H9 (cell line): ENCODE measurements around the gene SHC4. TPM values are rescaled to one million over a fixed set of nuclear protein-coding genes. Genes with fewer than 3 reads are reported as not detected.

Experiments
- DNase-seq: peaks from one replicate; pipeline ENCODE4 v3.0.0-alpha.2; 2017
- H2AFZ ChIP-seq: one replicate; pipeline ENCODE4 v1.6.1; 2013; ENCODE audit warnings: mild to moderate bottlenecking, low read length, control low read depth, moderate library complexity
- H2AK5ac ChIP-seq: 2 replicates; pipeline ENCODE4 v1.6.1; 2013; ENCODE audit warnings: low read length, control low read depth, mixed read lengths; ENCODE audit not compliant: insufficient read length
- H2BK120ac ChIP-seq: one replicate; pipeline ENCODE4 v1.6.1; 2013; ENCODE audit warnings: low read depth, mild to moderate bottlenecking, low read length, control low read depth, inconsistent platforms; ENCODE audit not compliant: poor library complexity, severe bottlenecking
- H2BK12ac ChIP-seq: 2 replicates; pipeline ENCODE4 v1.6.1; 2013; ENCODE audit warnings: low read length, control low read depth, mixed read lengths, low read depth; ENCODE audit not compliant: insufficient read length
- H2BK15ac ChIP-seq: 2 replicates; pipeline ENCODE4 v1.6.1; 2013; ENCODE audit warnings: low read depth, low read length, control low read depth
- H2BK20ac ChIP-seq: one replicate; pipeline ENCODE4 v1.6.1; 2013; ENCODE audit warnings: low read depth, mild to moderate bottlenecking, low read length, control low read depth, inconsistent platforms; ENCODE audit not compliant: poor library complexity, severe bottlenecking
- H2BK5ac ChIP-seq: 2 replicates; pipeline ENCODE4 v1.6.1; 2013; ENCODE audit warnings: low read length, control low read depth, mixed read lengths; ENCODE audit not compliant: insufficient read length
- H3K14ac ChIP-seq: 2 replicates; pipeline ENCODE4 v1.6.1; 2013; ENCODE audit warnings: low read length, control low read depth; ENCODE audit not compliant: insufficient read depth
- H3K18ac ChIP-seq: 2 replicates; pipeline ENCODE4 v1.6.1; 2013; ENCODE audit warnings: low read depth, mild to moderate bottlenecking, mixed read lengths, low read length, control low read depth; ENCODE audit not compliant: insufficient read length
- H3K23ac ChIP-seq: 2 replicates; pipeline ENCODE4 v1.6.1; 2013; ENCODE audit warnings: low read length, control low read depth, mixed read lengths, low read depth; ENCODE audit not compliant: insufficient read length
- H3K23me2 ChIP-seq: 2 replicates; pipeline ENCODE4 v1.6.1; 2013; ENCODE audit warnings: low read depth, mild to moderate bottlenecking, mixed read lengths, low read length, control low read depth; ENCODE audit not compliant: insufficient read length, poor library complexity, severe bottlenecking
- H3K27ac ChIP-seq: 2 replicates; pipeline ENCODE4 v1.5.1; 2013; ENCODE audit warnings: low read length, control low read depth, mixed read lengths, low read depth; ENCODE audit not compliant: insufficient read length
- H3K27me3 ChIP-seq: 2 replicates; pipeline ENCODE4 v1.6.1; 2013; ENCODE audit warnings: low read length, control low read depth, inconsistent platforms; ENCODE audit not compliant: insufficient read depth
- H3K4ac ChIP-seq: 2 replicates; pipeline ENCODE4 v1.6.1; 2013; ENCODE audit warnings: low read depth, mild to moderate bottlenecking, control low read depth, inconsistent platforms, low read length, moderate library complexity
- H3K4me1 ChIP-seq: 2 replicates; pipeline ENCODE4 v1.6.1; 2013; ENCODE audit warnings: low read length, control low read depth, inconsistent platforms; ENCODE audit not compliant: insufficient read depth
- H3K4me2 ChIP-seq: 2 replicates; pipeline ENCODE4 v1.6.1; 2013; ENCODE audit warnings: low read length, control low read depth, mixed read lengths; ENCODE audit not compliant: insufficient read length, insufficient read depth
- H3K56ac ChIP-seq: 2 replicates; pipeline ENCODE4 v1.6.1; 2013; ENCODE audit warnings: low read depth, mild to moderate bottlenecking, mixed read lengths, low read length, control low read depth; ENCODE audit not compliant: insufficient read length
- H3K79me1 ChIP-seq: 2 replicates; pipeline ENCODE4 v1.6.1; 2013; ENCODE audit warnings: low read depth, mild to moderate bottlenecking, moderate library complexity, low read length, control low read depth, inconsistent platforms; ENCODE audit not compliant: insufficient read depth, poor library complexity, severe bottlenecking
- H3K79me2 ChIP-seq: 2 replicates; pipeline ENCODE4 v1.6.1; 2013; ENCODE audit warnings: low read length, control low read depth, inconsistent platforms; ENCODE audit not compliant: insufficient read depth
- H3K9ac ChIP-seq: 2 replicates; pipeline ENCODE4 v1.6.1; 2013; ENCODE audit warnings: low read length, control low read depth, mixed read lengths; ENCODE audit not compliant: insufficient read length; ENCODE audit errors: extremely low read depth
- H3K9me3 ChIP-seq: one replicate; pipeline ENCODE4 v1.6.1; 2013; ENCODE audit warnings: low read depth, low read length, inconsistent platforms; ENCODE audit not compliant: control insufficient read depth
- H3T11ph ChIP-seq: one replicate; pipeline ENCODE4 v1.6.1; 2013; ENCODE audit warnings: mild to moderate bottlenecking, low read length, control low read depth, inconsistent platforms
- H4K20me1 ChIP-seq: one replicate; pipeline ENCODE4 v1.6.1; 2013; ENCODE audit not compliant: control insufficient read depth, insufficient read length, insufficient read depth
- H4K5ac ChIP-seq: 2 replicates; pipeline ENCODE4 v1.6.1; 2013; ENCODE audit warnings: low read depth, mild to moderate bottlenecking, mixed read lengths, low read length, control low read depth; ENCODE audit not compliant: insufficient read length
- H4K8ac ChIP-seq: replicated peaks from 2 replicates; pipeline ENCODE4 v1.6.1; 2013; ENCODE audit warnings: low read length, control low read depth, mixed read lengths, low read depth; ENCODE audit not compliant: insufficient read length
- H4K91ac ChIP-seq: 2 replicates; pipeline ENCODE4 v1.6.1; 2013; ENCODE audit warnings: low read depth, mild to moderate bottlenecking, moderate library complexity, mixed read lengths, low read length, control low read depth; ENCODE audit not compliant: insufficient read length
- H3K27ac Mint-ChIP-seq, 3 experiments: 2 replicates in 2 of 3; 3 replicates in 1 of 3; pipeline ENCODE4 v1.8.0; 2020 to 2021; ENCODE audit warnings: mixed read lengths in 3 of 3, mild to moderate bottlenecking in 1 of 3, moderate library complexity in 1 of 3
- H3K27me3 Mint-ChIP-seq: 2 replicates; pipeline ENCODE4 v1.8.0; 2021; ENCODE audit warnings: low read depth, mild to moderate bottlenecking, moderate library complexity, mixed read lengths
- H3K36me3 Mint-ChIP-seq, 3 experiments: 2 replicates in 2 of 3; 3 replicates in 1 of 3; pipeline ENCODE4 v1.8.0; 2020 to 2021; ENCODE audit warnings: low read depth in 3 of 3, mixed read lengths in 3 of 3; ENCODE audit not compliant: insufficient read depth in 1 of 3
- H3K4me1 Mint-ChIP-seq, 2 experiments: 2 replicates each; pipeline ENCODE4 v1.8.0; 2020; ENCODE audit warnings: mixed read lengths in 2 of 2
- H3K4me3 Mint-ChIP-seq, 2 experiments: 2 replicates in 1 of 2; 3 replicates in 1 of 2; pipeline ENCODE4 v1.8.0; 2020 to 2021; ENCODE audit warnings: mild to moderate bottlenecking in 2 of 2, mixed read lengths in 2 of 2, moderate library complexity in 1 of 2
- H3K9me3 Mint-ChIP-seq, 2 experiments: 2 replicates in 1 of 2; 3 replicates in 1 of 2; pipeline ENCODE4 v1.8.0; 2020; ENCODE audit warnings: mild to moderate bottlenecking in 2 of 2, mixed read lengths in 2 of 2, moderate library complexity in 1 of 2
- WGBS: extraction: QIAGEN DNeasy Blood & Tissue Kit; methylation state at CpG from one replicate; pipeline ENCODE4 v1.1.7; 2013; ENCODE audit warnings: missing lambda C conversion rate, low lambda C conversion rate, mixed read lengths; ENCODE audit not compliant: insufficient read length; ENCODE audit errors: extremely low coverage; 5-methylcytosine and 5-hydroxymethylcytosine counted together
- total RNA-seq: library from RNA; stranded (reverse); gene quantifications from 2 replicates; pipeline ENCODE4 v1.2.1, GENCODE V29; 2021
- TF ChIP-seq, protein P1 (sequence below): fragments of 200-600 bp; sonication (generic); conservative IDR thresholded peaks from 3 replicates; pipeline ENCODE4 v1.8.0; 2021; ENCODE audit warnings: antibody characterized with exemption, mild to moderate bottlenecking

Gene SHC4
- total RNA-seq, 1 experiment from 2014 or later = 0.26 TPM

- H3K9me3 Mint-ChIP-seq = no peaks in the 10 kb centered on the region
- no peak overlapping the region for H3K14ac ChIP-seq
- H3K79me1 ChIP-seq = peaks cover 4% of the 10 kb centered on the region
- no peak overlapping the region for H3K56ac ChIP-seq
- no peak overlapping the region for H3K27ac ChIP-seq
- no peak overlapping the region for H2BK120ac ChIP-seq
- H2BK15ac ChIP-seq = no peak overlapping the region
- no peaks in the 10 kb centered on the region for H3K27me3 Mint-ChIP-seq
- H3K36me3 Mint-ChIP-seq = peaks cover 3 to 13% (median 7%) of the 10 kb centered on the region in 3 experiments; a peak in 6 of 7 replicates
- TF ChIP-seq, protein P1, sequence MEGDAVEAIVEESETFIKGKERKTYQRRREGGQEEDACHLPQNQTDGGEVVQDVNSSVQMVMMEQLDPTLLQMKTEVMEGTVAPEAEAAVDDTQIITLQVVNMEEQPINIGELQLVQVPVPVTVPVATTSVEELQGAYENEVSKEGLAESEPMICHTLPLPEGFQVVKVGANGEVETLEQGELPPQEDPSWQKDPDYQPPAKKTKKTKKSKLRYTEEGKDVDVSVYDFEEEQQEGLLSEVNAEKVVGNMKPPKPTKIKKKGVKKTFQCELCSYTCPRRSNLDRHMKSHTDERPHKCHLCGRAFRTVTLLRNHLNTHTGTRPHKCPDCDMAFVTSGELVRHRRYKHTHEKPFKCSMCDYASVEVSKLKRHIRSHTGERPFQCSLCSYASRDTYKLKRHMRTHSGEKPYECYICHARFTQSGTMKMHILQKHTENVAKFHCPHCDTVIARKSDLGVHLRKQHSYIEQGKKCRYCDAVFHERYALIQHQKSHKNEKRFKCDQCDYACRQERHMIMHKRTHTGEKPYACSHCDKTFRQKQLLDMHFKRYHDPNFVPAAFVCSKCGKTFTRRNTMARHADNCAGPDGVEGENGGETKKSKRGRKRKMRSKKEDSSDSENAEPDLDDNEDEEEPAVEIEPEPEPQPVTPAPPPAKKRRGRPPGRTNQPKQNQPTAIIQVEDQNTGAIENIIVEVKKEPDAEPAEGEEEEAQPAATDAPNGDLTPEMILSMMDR = no peak
- H3K4me1 Mint-ChIP-seq = peaks cover 8 to 35% of the 10 kb centered on the region in 2 experiments
- H3K79me2 ChIP-seq = no peaks in the 10 kb centered on the region
- H2BK5ac ChIP-seq = no peak overlapping the region
- no peaks in the 10 kb centered on the region for H3K9me3 ChIP-seq
- H4K91ac ChIP-seq = no peak overlapping the region
- H3K9ac ChIP-seq = no peak overlapping the region
- no peak overlapping the region for H3K4ac ChIP-seq
- H3K4me1 ChIP-seq = peaks cover 2% of the 10 kb centered on the region; the same call in 1 of the 2 replicates
- no peak overlapping the region for H4K8ac ChIP-seq
- no peaks in the 10 kb centered on the region for H3K27me3 ChIP-seq
- no peak overlapping the region for H3K4me2 ChIP-seq
- H3K27ac Mint-ChIP-seq = peak overlapping the region in 1 of 3 experiments; percentile 50; a peak in 2 of 7 replicates
- no peak overlapping the region for H3K18ac ChIP-seq
- no peaks in the 10 kb centered on the region for H4K20me1 ChIP-seq
- no peak overlapping the region for H3K23ac ChIP-seq
- H2BK12ac ChIP-seq = no peak overlapping the region
- H2AK5ac ChIP-seq = no peak overlapping the region
- no peaks in the 10 kb centered on the region for H3K23me2 ChIP-seq
- no peak overlapping the region for H4K5ac ChIP-seq
- WGBS = no CpG with 5 or more reads among the region's 1 CpG
- H3K4me3 Mint-ChIP-seq = no peak overlapping the region
- H2BK20ac ChIP-seq = no peak overlapping the region
- H2AFZ ChIP-seq = no peak overlapping the region
- no peak overlapping the region for H3T11ph ChIP-seq
- DNase-seq = no peak
Measured at GRCh38 chr15:48800245-48800644, 163.5 kb downstream of the SHC4 start.
